SU-DHL-6 (cell line): ENCODE results near the gene TMEM244.
"Not testable (repeated sequence)": the region's sequence is repeated elsewhere in the genome, so short reads cannot be mapped to it uniquely, and the experiment has no call there.

Source experiments
- H2AFZ ChIP-seq: fragments of 200-600 bp; sonication (generic); 2 replicates; pipeline ENCODE4 v1.6.1; 2014; ENCODE audit warnings: low read depth, mild to moderate bottlenecking, moderate library complexity, mixed read lengths, antibody characterized with exemption, low read length; ENCODE audit not compliant: severe bottlenecking
- H3F3A ChIP-seq: fragments of 200-600 bp; shearing (Covaris generic); 2 replicates; pipeline ENCODE4 v1.6.0; 2016; ENCODE audit warnings: antibody characterized with exemption, mild to moderate bottlenecking; ENCODE audit not compliant: insufficient read depth
- H3K27ac ChIP-seq: fragments of 200-600 bp; sonication (generic); 2 replicates; pipeline ENCODE4 v1.5.1; 2016; ENCODE audit warnings: low read depth, mild to moderate bottlenecking, low read length, moderate library complexity, mixed read lengths
- H3K27me3 ChIP-seq: fragments of 200-600 bp; sonication (generic), shearing (Covaris generic); 2 replicates; pipeline ENCODE4 v1.6.0; 2014; ENCODE audit warnings: mild to moderate bottlenecking, low read length
- H3K36me3 ChIP-seq: fragments of 200-600 bp; sonication (generic); 2 replicates; pipeline ENCODE4 v1.6.1; 2014; ENCODE audit warnings: mild to moderate bottlenecking, low read length, mixed read lengths
- H3K4me2 ChIP-seq: fragments of 300-600, 200-600 bp; shearing (Covaris generic), sonication (generic); 2 replicates; pipeline ENCODE4 v1.6.0; 2014; ENCODE audit warnings: low read length, low read depth, mild to moderate bottlenecking; ENCODE audit not compliant: poor library complexity, severe bottlenecking
- H3K4me3 ChIP-seq: fragments of 200-600 bp; sonication (generic); 2 replicates; pipeline ENCODE4 v1.5.1; 2014; ENCODE audit warnings: antibody characterized with exemption, low read length, mild to moderate bottlenecking, mixed read lengths; ENCODE audit not compliant: insufficient read depth, poor library complexity, severe bottlenecking
- H3K79me2 ChIP-seq: fragments of 200-600 bp; sonication (generic); 2 replicates; pipeline ENCODE4 v1.6.1; 2014; ENCODE audit warnings: mild to moderate bottlenecking, low read length, moderate library complexity; ENCODE audit not compliant: insufficient read depth
- H3K9ac ChIP-seq: fragments of 200-600 bp; sonication (generic); 2 replicates; pipeline ENCODE4 v1.7.0; 2014; ENCODE audit warnings: mild to moderate bottlenecking, low read length
- H3K9me2 ChIP-seq: fragments of 200-600 bp; sonication (generic); replicated peaks from 2 replicates; pipeline ENCODE4 v1.6.1; 2014; ENCODE audit warnings: low read length; ENCODE audit not compliant: insufficient read depth
- H3K9me3 ChIP-seq: fragments of 200-600 bp; sonication (generic); 2 replicates; pipeline ENCODE4 v1.6.1; 2014; ENCODE audit warnings: low read length, mixed read lengths; ENCODE audit not compliant: insufficient read depth
- H4K20me1 ChIP-seq: fragments of 200-600 bp; sonication (generic); 2 replicates; pipeline ENCODE4 v1.6.1; 2014; ENCODE audit warnings: low read depth, mild to moderate bottlenecking, antibody characterized with exemption, low read length, moderate library complexity, mixed read lengths
- EZH2phosphoT487 ChIP-seq: fragments of 200-600 bp; sonication (generic), shearing (Covaris generic); conservative IDR thresholded peaks from 2 replicates; pipeline ENCODE4 v1.6.1; 2018; ENCODE audit warnings: mild to moderate bottlenecking, antibody characterized with exemption, low read length, moderate library complexity, mixed read lengths
- TF ChIP-seq, protein P1 (sequence below): fragments of 200-600 bp; sonication (generic); IDR thresholded peaks from one replicate; pipeline ENCODE4 v1.5.1; 2017; ENCODE audit warnings: antibody characterized with exemption, mild to moderate bottlenecking, low read length, moderate library complexity; ENCODE audit not compliant: insufficient read depth, poor library complexity, severe bottlenecking

Gene TMEM244

DNA sequence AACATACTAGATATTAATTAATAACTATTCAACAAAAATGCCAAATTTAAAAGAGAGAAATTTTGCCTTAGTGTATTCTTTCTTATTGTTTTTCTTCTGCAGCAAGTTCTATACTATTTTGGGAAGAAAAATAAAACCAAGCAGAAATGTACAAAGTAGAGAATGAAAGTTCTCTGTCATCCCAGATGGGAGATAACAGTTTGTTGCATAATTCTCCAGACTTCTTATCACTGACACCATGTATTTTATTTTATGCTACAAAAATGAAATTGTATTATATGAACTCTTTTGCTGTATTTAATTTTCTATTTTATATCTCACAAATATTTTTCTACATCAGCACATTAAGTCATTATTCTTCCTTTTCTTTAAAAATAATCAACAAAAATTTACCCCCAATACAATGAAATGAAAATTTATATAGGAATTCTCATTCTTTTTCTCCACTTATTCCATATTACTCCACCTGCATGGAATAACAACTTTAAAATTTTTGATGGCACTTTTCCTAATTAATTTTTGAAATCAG lies 18.2 kb downstream of the TMEM244 start:
- Histone ChIP-seq H3F3A (no peaks in the 10 kb centered on the region), H3K9ac (no peak overlapping the region), H3K79me2 (no peaks in the 10 kb centered on the region), H3K27ac (no peak overlapping the region), H2AFZ (no peak overlapping the region), H4K20me1 (no peaks in the 10 kb centered on the region), H3K9me3 (no peaks in the 10 kb centered on the region), H3K27me3 (no peaks in the 10 kb centered on the region), H3K36me3 (no peaks in the 10 kb centered on the region), H3K4me3 (no peak overlapping the region), H3K9me2 (no peaks in the 10 kb centered on the region), H3K4me2 (no peak overlapping the region)
- TF ChIP-seq, protein P1, sequence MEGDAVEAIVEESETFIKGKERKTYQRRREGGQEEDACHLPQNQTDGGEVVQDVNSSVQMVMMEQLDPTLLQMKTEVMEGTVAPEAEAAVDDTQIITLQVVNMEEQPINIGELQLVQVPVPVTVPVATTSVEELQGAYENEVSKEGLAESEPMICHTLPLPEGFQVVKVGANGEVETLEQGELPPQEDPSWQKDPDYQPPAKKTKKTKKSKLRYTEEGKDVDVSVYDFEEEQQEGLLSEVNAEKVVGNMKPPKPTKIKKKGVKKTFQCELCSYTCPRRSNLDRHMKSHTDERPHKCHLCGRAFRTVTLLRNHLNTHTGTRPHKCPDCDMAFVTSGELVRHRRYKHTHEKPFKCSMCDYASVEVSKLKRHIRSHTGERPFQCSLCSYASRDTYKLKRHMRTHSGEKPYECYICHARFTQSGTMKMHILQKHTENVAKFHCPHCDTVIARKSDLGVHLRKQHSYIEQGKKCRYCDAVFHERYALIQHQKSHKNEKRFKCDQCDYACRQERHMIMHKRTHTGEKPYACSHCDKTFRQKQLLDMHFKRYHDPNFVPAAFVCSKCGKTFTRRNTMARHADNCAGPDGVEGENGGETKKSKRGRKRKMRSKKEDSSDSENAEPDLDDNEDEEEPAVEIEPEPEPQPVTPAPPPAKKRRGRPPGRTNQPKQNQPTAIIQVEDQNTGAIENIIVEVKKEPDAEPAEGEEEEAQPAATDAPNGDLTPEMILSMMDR, result no peak
- TF ChIP-seq EZH2phosphoT487, result no peak

DNA sequence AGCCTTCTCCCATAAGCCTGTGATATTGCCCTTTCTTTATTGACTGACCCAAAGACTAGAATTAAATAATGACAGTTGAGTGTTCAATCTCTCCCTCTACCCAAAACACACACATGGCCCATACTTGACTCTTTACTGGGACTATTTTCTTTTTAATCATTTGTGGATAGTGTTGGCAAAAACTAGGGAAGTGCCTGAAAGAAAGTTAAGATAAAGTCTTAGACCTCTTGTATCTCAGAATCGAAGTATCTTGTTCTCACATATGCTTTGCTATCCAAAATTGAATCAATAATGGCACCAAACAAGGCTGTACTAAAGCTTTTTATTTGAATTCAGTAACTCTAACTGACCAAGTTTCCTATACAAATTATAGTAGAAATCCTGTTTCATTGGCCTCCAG lies 19.0 kb downstream of the TMEM244 start:
- Histone ChIP-seq H3K4me3 (no peak overlapping the region), H3K27me3 (no peaks in the 10 kb centered on the region), H3K9ac (no peak overlapping the region), H3K79me2 (no peaks in the 10 kb centered on the region), H3K9me3 (no peaks in the 10 kb centered on the region), H3K4me2 (no peak overlapping the region), H2AFZ (no peak overlapping the region), H3K9me2 (no peaks in the 10 kb centered on the region), H3K36me3 (no peaks in the 10 kb centered on the region), H3K27ac (no peak overlapping the region), H4K20me1 (no peaks in the 10 kb centered on the region), H3F3A (no peaks in the 10 kb centered on the region)
- no peak for TF ChIP-seq EZH2phosphoT487
- TF ChIP-seq, protein P1, result no peak

DNA sequence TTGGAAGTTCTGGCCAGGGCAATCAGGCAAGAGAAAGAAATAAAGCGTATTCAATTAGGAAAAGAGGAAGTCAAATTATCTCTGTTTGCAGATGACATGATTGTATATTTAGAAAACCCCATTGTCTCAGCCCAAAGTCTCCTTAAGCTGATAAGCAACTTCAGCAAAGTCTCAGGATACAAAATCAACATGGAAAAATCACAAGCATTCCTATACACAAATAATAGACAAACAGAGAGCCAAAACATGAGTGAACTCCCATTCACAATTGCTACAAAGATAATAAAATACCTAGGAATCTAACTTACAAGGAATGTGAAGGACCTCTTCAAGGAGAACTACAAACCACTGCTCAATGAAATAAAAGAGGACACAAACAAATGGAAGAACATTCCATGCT lies 21.6 kb downstream of the TMEM244 start:
- H3F3A ChIP-seq, H3K79me2 ChIP-seq, H3K27ac ChIP-seq, H3K9me3 ChIP-seq, H3K4me2 ChIP-seq, H3K27me3 ChIP-seq, H2AFZ ChIP-seq, H3K36me3 ChIP-seq, H3K4me3 ChIP-seq, H4K20me1 ChIP-seq, H3K9ac ChIP-seq, H3K9me2 ChIP-seq: not testable (repeated sequence)

DNA sequence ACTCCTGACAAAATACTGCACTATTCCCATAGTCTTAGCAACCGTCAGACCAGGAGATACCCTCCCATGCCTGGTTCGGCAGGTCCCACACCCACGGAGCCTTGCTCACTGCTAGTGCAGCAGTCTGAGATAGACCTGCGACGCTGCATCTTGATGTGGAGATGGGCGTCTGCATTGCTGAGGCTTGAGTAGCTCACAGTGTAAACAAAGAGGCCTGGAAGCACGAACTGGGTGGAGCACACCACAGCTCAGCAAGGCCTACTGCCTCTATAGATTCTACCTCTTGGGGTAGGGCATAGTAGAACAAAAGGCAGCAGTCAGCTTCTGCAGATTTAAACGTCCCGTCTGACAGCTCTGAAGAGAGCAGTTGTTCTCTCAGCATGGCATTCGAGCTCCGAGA lies 25.4 kb downstream of the TMEM244 start:
- Histone ChIP-seq H2AFZ (no peak overlapping the region), H3K9ac (no peak overlapping the region)
- no peak for TF ChIP-seq EZH2phosphoT487
- TF ChIP-seq, protein P1, result no peak

More for the DNA sequence above, 25.4 kb downstream of the TMEM244 start:
- H3K27ac ChIP-seq, result no peak overlapping the region
- H3K27me3 ChIP-seq, result no peaks in the 10 kb centered on the region
- no peaks in the 10 kb centered on the region for H3K36me3 ChIP-seq
- H3K4me2 ChIP-seq, result no peak overlapping the region
- H3K4me3 ChIP-seq, result no peak overlapping the region
- H3K9me3 ChIP-seq, result no peaks in the 10 kb centered on the region
- H3F3A ChIP-seq, result no peaks in the 10 kb centered on the region
- no peaks in the 10 kb centered on the region for H3K79me2 ChIP-seq
- no peaks in the 10 kb centered on the region for H3K9me2 ChIP-seq
- H4K20me1 ChIP-seq, result no peaks in the 10 kb centered on the region
